Erythroblast (primary cell): Measurements from ENCODE around the gene IL1R1.

Experiments
- GATA1 ChIP-seq: IDR thresholded peaks from 2 replicates; pipeline ENCODE4 v1.6.1; 2011; ENCODE audit warnings: low read depth, mild to moderate bottlenecking, control low read depth, low read length, moderate library complexity
- POLR2A ChIP-seq: IDR thresholded peaks from 2 replicates; pipeline ENCODE4 v1.6.1; 2011; ENCODE audit warnings: mild to moderate bottlenecking, low read length

- TF ChIP-seq POLR2A (no peak), GATA1 (no peak)
These were observed 16.7 kb downstream of the IL1R1 start for GRCh38 chr2:102159295-102159694.
